Caco-2 (cell line): ENCODE measurements around the gene HOXB6. TPM values are rescaled to one million over a fixed set of nuclear protein-coding genes. Genes with fewer than 3 reads are reported as not detected.

ENCODE experiments used
- BruUV-seq: library from RNA; stranded (reverse); fragments of 400-500 nt; replicated peaks from 2 replicates; lab custom pipeline; 2021; lab: Mats Ljungman, UMichigan
- CTCF ChIA-PET: fragments of 300-600 bp; sonication (Branson Sonifier 250); formaldehyde crosslinking; loops from one replicate; lab custom pipeline; 2022; ENCODE audit warnings: antibody characterized with exemption; lab: Charles Lee
- POLR2A ChIA-PET: fragments of 300-600 bp; sonication (Branson Sonifier 250); formaldehyde crosslinking; loops from one replicate; lab custom pipeline; 2022; ENCODE audit warnings: antibody characterized with exemption; lab: Charles Lee
- DNase-seq, 2 experiments: peaks; one replicate each; pipeline versions ENCODE4 v3.0.0 to v3.0.0-alpha.2; 2020 to 2022
- H3K27me3 ChIP-seq: replicated peaks from 2 replicates; pipeline ENCODE4 v1.6.0; 2011; ENCODE audit warnings: low read length; ENCODE audit not compliant: control insufficient read depth, insufficient read depth
- H3K36me3 ChIP-seq: 2 replicates; pipeline ENCODE4 v1.5.1; 2011; ENCODE audit warnings: low read length; ENCODE audit not compliant: control insufficient read depth, insufficient read depth
- H3K4me1 ChIP-seq: fragments of 250-450 bp; sonication (Bioruptor Pico); 2 replicates; pipeline ENCODE4 v1.5.1; 2020; ENCODE audit warnings: mild to moderate bottlenecking
- H3K4me3 ChIP-seq: 2 replicates; pipeline ENCODE4 v1.5.1; 2011; ENCODE audit warnings: low read depth, mild to moderate bottlenecking, control low read depth, low read length
- H3K9me3 ChIP-seq: fragments of 250-450 bp; sonication (Bioruptor Pico); 2 replicates; pipeline ENCODE4 v1.5.1; 2020; ENCODE audit warnings: mild to moderate bottlenecking, moderate library complexity
- H3K27ac Mint-ChIP-seq: one replicate; pipeline ENCODE4 v1.8.0; 2022; ENCODE audit warnings: mixed read lengths; ENCODE audit not compliant: unreplicated experiment
- H3K27me3 Mint-ChIP-seq: one replicate; pipeline ENCODE4 v1.8.0; 2022; ENCODE audit warnings: mixed read lengths; ENCODE audit not compliant: insufficient read depth, unreplicated experiment
- H3K36me3 Mint-ChIP-seq: one replicate; pipeline ENCODE4 v1.8.0; 2022; ENCODE audit warnings: mild to moderate bottlenecking, mixed read lengths; ENCODE audit not compliant: insufficient read depth, unreplicated experiment
- H3K4me1 Mint-ChIP-seq: one replicate; pipeline ENCODE4 v1.8.0; 2022; ENCODE audit warnings: low read depth, mixed read lengths; ENCODE audit not compliant: unreplicated experiment
- H3K4me3 Mint-ChIP-seq: one replicate; pipeline ENCODE4 v1.8.0; 2022; ENCODE audit warnings: mild to moderate bottlenecking, moderate library complexity, mixed read lengths; ENCODE audit not compliant: unreplicated experiment
- H3K9me3 Mint-ChIP-seq: one replicate; pipeline ENCODE4 v1.8.0; 2022; ENCODE audit warnings: mixed read lengths; ENCODE audit not compliant: unreplicated experiment
- intact Hi-C: fragments of 100-400 bp; cut with micrococcal nuclease; formaldehyde crosslinking; loops from one replicate; pipeline ENCODE4 v1.10.0; 2022; ENCODE audit not compliant: unreplicated experiment
- total RNA-seq: library from RNA; stranded (reverse); gene quantifications from 2 replicates; pipeline ENCODE4 v1.2.3, GENCODE V29; 2022
- TF ChIP-seq, protein P1 (sequence below), 2 experiments: fragments of 200-600 bp in 1 of 2; IDR thresholded peaks; 1 replicate in 1 of 2; 2 replicates in 1 of 2; pipeline versions ENCODE4 v1.5.1 to v1.8.0; 2011 to 2022; ENCODE audit warnings: antibody characterized with exemption in 1 of 2, control low read depth in 1 of 2, inconsistent platforms in 1 of 2, low read depth in 1 of 2, low read length in 1 of 2, mild to moderate bottlenecking in 1 of 2, moderate library complexity in 1 of 2; ENCODE audit not compliant: insufficient read depth in 1 of 2, severe bottlenecking in 1 of 2, unreplicated experiment in 1 of 2

HOXB6 gene
- total RNA-seq, 1 experiment from 2014 or later, result 1.9 TPM

DNA sequence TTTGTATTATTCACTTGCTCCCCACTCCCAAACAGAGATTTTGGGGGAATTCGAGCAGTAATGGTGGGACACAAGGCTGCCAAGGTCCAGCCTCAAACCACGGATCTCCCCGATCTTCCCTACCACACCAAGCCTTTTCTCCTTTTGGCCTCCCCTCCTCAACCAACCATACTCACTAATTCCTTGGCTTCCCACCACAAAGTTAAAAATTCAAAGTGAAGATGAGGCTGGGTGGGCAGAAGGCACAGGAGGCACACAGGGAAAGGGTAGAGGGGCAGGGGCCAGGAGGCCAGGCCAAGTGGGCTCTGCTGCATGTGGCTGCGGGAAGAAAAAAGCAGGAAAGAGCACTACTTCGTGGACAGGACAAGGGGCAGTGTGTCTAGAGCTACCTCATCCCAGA lies 41.9 kb downstream of the HOXB6 start:
- Mint-ChIP-seq H3K4me3 (no peak overlapping the region), H3K36me3 (no peaks in the 10 kb centered on the region), H3K27ac (no peak overlapping the region), H3K9me3 (no peaks in the 10 kb centered on the region), H3K4me1 (no peaks in the 10 kb centered on the region), H3K27me3 (no peaks in the 10 kb centered on the region)
- POLR2A ChIA-PET, result interaction anchor here (0.5 to 0.6 kb wide), 2 partner anchors 53 to 81 kb away, joined by 3 to 4 read pairs; no protein-coding TSS in a partner anchor
- no peak overlapping the region for H3K4me3 ChIP-seq
- H3K36me3 ChIP-seq, result no peaks in the 10 kb centered on the region
- H3K9me3 ChIP-seq, result no peaks in the 10 kb centered on the region
- CTCF ChIA-PET, result interaction anchor here (0.5 to 1.0 kb wide), 2 partner anchors 30 to 41 kb away, joined by 3 read pairs; no protein-coding TSS in a partner anchor
- no TSS peak for BruUV-seq
- H3K27me3 ChIP-seq, result no peaks in the 10 kb centered on the region
- intact Hi-C loops, result no loop called here
- no peak for DNase-seq
- peaks cover 8% of the 10 kb centered on the region; the same call in 1 of the 2 replicates for H3K4me1 ChIP-seq
- TF ChIP-seq, protein P1, sequence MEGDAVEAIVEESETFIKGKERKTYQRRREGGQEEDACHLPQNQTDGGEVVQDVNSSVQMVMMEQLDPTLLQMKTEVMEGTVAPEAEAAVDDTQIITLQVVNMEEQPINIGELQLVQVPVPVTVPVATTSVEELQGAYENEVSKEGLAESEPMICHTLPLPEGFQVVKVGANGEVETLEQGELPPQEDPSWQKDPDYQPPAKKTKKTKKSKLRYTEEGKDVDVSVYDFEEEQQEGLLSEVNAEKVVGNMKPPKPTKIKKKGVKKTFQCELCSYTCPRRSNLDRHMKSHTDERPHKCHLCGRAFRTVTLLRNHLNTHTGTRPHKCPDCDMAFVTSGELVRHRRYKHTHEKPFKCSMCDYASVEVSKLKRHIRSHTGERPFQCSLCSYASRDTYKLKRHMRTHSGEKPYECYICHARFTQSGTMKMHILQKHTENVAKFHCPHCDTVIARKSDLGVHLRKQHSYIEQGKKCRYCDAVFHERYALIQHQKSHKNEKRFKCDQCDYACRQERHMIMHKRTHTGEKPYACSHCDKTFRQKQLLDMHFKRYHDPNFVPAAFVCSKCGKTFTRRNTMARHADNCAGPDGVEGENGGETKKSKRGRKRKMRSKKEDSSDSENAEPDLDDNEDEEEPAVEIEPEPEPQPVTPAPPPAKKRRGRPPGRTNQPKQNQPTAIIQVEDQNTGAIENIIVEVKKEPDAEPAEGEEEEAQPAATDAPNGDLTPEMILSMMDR (IDR thresholded peaks at IDR 0.05; ENCODE audit: insufficient read depth in 1 of 2, low read depth in 1 of 2, low read length in 1 of 2, severe bottlenecking in 1 of 2, unreplicated experiment in 1 of 2), result no peak

DNA sequence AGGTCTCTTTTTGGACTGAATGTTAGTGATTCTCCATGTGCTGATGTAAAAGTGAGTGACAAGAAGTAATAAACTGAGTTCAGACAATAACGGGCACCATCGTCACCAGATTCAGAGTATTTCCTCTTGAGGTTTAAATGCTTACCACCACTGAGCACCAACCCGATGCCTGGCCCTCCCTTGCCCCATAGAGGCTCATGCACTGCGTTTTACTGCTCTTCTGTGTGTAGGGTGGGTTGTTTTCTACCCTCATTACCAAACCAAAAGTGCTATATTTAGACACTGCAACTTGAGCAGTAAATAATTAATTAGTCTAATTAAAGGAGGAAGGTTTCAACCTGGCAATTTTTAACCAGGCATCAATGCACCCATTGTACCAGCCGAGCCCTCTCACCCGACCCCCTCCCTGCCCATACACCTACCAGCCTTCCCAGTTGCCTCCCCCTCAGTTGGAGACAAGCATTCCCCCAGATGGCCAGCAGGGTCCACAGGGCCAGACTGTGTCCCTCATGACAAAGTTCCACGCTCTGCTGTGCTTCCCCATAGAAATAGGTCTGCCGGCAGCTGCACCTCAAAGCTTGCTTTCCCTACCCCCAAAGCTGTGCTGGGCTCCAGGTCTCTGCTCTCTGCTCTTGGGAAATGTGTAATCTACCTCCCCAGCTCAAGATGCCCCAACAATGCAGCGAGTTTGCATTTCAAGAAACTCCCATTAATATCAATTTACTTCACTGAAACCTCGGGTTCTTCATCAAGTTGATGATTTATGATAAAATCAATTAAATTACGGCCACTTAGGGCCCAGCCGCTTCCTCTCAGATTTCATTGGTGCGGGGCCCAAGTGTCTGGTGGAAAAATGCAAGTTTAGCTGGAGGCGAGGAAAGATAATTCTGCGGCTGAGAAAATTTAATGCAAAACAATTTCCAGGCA lies 42.6 kb downstream of the HOXB6 start:
- H3K9me3 ChIP-seq, result no peaks in the 10 kb centered on the region
- intact Hi-C loops, result no loop called here
- Mint-ChIP-seq H3K27me3 (no peaks in the 10 kb centered on the region), H3K4me3 (no peak overlapping the region), H3K27ac (no peak overlapping the region), H3K4me1 (no peaks in the 10 kb centered on the region), H3K36me3 (no peaks in the 10 kb centered on the region), H3K9me3 (no peaks in the 10 kb centered on the region)
- ChIA-PET CTCF (interaction anchor here (0.5 to 1.0 kb wide), 2 partner anchors 30 to 40 kb away, joined by 3 read pairs; no protein-coding TSS in a partner anchor), POLR2A (interaction anchor here (0.6 kb wide), 1 partner anchor 52 kb away, joined by 4 read pairs; no protein-coding TSS in a partner anchor)
- TF ChIP-seq, protein P1 (IDR thresholded peaks at IDR 0.05; ENCODE audit: insufficient read depth in 1 of 2, low read depth in 1 of 2, low read length in 1 of 2, severe bottlenecking in 1 of 2, unreplicated experiment in 1 of 2), result peak; percentile 54 to 67
- peaks cover 3% of the 10 kb centered on the region; the same call in 1 of the 2 replicates for H3K4me1 ChIP-seq
- H3K36me3 ChIP-seq, result no peaks in the 10 kb centered on the region
- peak in 1 of 2 experiments; percentile 60 for DNase-seq
- no TSS peak for BruUV-seq
- H3K4me3 ChIP-seq, result no peak overlapping the region
- no peaks in the 10 kb centered on the region for H3K27me3 ChIP-seq
